ENCODE results near the gene ZCCHC7.
"Not testable (repeated sequence)": the region's sequence is repeated elsewhere in the genome, so short reads cannot be mapped to it uniquely, and the experiment has no call there.

The ZCCHC7 gene

DNA sequence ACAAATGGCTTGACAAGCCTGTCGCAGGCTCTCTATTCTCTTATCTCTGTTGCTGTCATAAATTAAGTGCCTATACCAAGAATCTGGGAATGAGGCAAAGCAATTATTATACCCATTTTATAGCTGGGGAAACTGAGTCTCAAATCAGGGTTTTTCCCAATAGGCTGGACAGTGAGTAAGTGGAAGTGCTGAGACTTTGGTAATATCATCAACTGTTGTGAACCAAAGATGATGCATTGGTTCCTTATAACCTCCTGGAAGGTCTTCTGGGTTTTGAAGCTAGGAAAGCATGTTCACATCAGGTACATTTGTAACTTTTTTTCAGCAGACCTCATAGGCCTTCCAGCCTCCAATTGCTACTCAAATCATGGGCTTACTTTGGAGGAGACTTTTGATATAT, 25.6 kb upstream of the ZCCHC7 start:
- H3K27me3 ChIP-seq (ENCODE audit: control insufficient read depth in 5 of 5, insufficient read depth in 4 of 5, low read length in 5 of 5), result peaks cover 0 to 3% (median 0%) of the 10 kb centered on the region in 5 donors
- H3K4me3 ChIP-seq (ENCODE audit: low read depth in 1 of 5, low read length in 5 of 5), result no peak overlapping the region

DNA sequence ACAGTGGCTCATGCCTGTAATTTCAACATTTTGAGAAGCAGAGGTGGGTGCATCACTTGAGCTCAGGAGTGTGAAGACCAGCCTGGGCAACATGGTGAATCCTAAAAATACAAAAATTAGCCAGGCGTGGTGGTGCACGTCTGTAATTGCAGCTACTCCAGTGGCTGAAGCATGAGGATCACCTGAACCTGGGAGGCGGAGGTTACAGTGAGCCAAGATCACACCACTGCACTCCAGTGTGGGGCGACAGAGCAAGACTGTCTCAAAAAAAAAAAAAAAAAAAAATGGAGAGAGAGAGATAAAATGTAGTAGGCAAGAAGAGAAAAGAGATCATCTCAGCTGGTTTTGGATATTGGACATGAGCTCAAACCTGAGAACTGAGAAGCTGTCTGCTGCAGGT, 23.7 kb upstream of the ZCCHC7 start:
- H3K4me1 ChIP-seq (ENCODE audit: control insufficient read depth in 5 of 5, insufficient read depth in 5 of 5, low read length in 5 of 5), result no peaks in the 10 kb centered on the region
- no peaks in the 10 kb centered on the region for H3K36me3 ChIP-seq (ENCODE audit: control insufficient read depth in 5 of 5, insufficient read depth in 5 of 5, low read length in 5 of 5)
- H3K27me3 ChIP-seq (ENCODE audit: control insufficient read depth in 5 of 5, insufficient read depth in 4 of 5, low read length in 5 of 5), result peaks cover 0 to 3% (median 0%) of the 10 kb centered on the region in 5 donors
- H3K9ac ChIP-seq (ENCODE audit: low read length in 5 of 5), result no peak overlapping the region
- no peak overlapping the region for H3K27ac ChIP-seq (ENCODE audit: low read depth, low read length)
- H3K9me3 ChIP-seq (ENCODE audit: control insufficient read depth in 5 of 5, low read length in 5 of 5), result no peaks in the 10 kb centered on the region
- no peak overlapping the region for H3K4me3 ChIP-seq (ENCODE audit: low read depth in 1 of 5, low read length in 5 of 5)

More for the DNA sequence above, 25.6 kb upstream of the ZCCHC7 start:
- Histone ChIP-seq H3K27ac (ENCODE audit: low read depth, low read length) (no peak overlapping the region), H3K36me3 (ENCODE audit: control insufficient read depth in 5 of 5, insufficient read depth in 5 of 5, low read length in 5 of 5) (no peaks in the 10 kb centered on the region), H3K9me3 (ENCODE audit: control insufficient read depth in 5 of 5, low read length in 5 of 5) (no peaks in the 10 kb centered on the region), H3K9ac (ENCODE audit: low read length in 5 of 5) (no peak overlapping the region), H3K4me1 (ENCODE audit: control insufficient read depth in 5 of 5, insufficient read depth in 5 of 5, low read length in 5 of 5) (no peaks in the 10 kb centered on the region)

DNA sequence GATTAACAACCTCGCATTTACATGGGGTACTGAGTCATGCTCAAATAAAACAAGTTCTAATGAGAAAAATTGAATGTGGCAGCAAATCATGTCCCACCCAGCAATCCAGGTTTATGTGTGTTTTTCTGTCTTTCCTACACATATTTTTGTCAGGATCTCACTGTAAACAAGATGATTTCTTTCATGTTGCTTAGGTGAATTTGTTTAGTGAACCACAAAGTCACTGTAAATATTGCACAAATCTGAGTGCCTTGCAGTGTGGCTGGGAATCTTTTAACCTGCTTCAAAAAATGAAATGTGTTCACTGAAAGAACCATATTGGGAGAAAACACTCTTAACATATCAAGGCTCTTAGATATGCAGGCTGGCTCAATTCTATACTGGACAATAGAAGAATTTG, 23.1 kb upstream of the ZCCHC7 start:
- H3K4me3 ChIP-seq (ENCODE audit: low read depth in 1 of 5, low read length in 5 of 5), result no peak overlapping the region
- H3K27ac ChIP-seq (ENCODE audit: low read depth, low read length), result no peak overlapping the region
- peaks cover 0 to 3% (median 0%) of the 10 kb centered on the region in 5 donors for H3K27me3 ChIP-seq (ENCODE audit: control insufficient read depth in 5 of 5, insufficient read depth in 4 of 5, low read length in 5 of 5)
- no peaks in the 10 kb centered on the region for H3K4me1 ChIP-seq (ENCODE audit: control insufficient read depth in 5 of 5, insufficient read depth in 5 of 5, low read length in 5 of 5)
- H3K9ac ChIP-seq (ENCODE audit: low read length in 5 of 5), result no peak overlapping the region
- no peaks in the 10 kb centered on the region for H3K36me3 ChIP-seq (ENCODE audit: control insufficient read depth in 5 of 5, insufficient read depth in 5 of 5, low read length in 5 of 5)
- H3K9me3 ChIP-seq (ENCODE audit: control insufficient read depth in 5 of 5, low read length in 5 of 5), result no peaks in the 10 kb centered on the region

DNA sequence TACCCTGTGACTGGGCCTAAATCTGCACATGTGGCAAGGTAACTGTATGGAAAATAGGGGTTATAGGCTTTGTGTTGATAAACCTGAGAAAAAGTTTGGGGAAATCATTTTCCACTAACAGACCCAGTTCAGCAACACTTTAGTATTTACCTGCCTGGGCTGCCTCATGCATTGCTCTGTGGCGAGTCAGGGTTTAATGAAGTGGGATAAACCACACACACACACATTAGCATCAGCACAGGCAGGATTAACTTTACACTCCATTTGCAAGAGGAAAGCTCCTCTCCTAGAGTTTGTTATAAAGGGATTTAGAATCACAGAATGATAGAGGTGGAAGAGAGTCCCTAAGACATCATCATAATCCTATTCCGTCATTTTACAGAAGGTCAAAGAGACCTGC, 20.0 kb upstream of the ZCCHC7 start:
- H3K4me3 ChIP-seq (ENCODE audit: low read depth in 1 of 5, low read length in 5 of 5), result no peak overlapping the region
- no peaks in the 10 kb centered on the region for H3K9me3 ChIP-seq (ENCODE audit: control insufficient read depth in 5 of 5, low read length in 5 of 5)

DNA sequence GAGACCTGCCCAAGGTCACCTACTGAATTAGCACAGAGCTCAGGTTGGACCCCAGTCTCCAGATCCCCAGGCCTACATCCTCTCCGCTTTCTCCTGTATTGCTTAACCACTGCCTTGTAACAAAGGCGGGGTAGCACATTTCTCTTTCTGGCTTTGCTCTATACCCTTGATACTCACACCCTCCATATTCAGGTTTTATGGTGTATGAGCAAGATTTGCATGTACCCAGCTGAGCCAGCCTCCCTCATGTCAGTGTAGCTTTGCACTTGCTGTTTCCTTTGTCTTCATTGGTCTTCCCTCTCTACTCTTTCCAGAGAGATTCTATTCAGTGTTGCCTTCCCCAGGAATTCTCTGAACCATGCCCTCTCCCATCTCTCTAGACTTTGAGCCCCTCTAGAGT, 19.6 kb upstream of the ZCCHC7 start:
- Histone ChIP-seq H3K9ac (ENCODE audit: low read length in 5 of 5) (no peak overlapping the region), H3K27ac (ENCODE audit: low read depth, low read length) (no peak overlapping the region), H3K27me3 (ENCODE audit: control insufficient read depth in 5 of 5, insufficient read depth in 4 of 5, low read length in 5 of 5) (peaks cover 0 to 7% (median 3%) of the 10 kb centered on the region in 5 donors), H3K9me3 (ENCODE audit: control insufficient read depth in 5 of 5, low read length in 5 of 5) (no peaks in the 10 kb centered on the region), H3K4me1 (ENCODE audit: control insufficient read depth in 5 of 5, insufficient read depth in 5 of 5, low read length in 5 of 5) (no peaks in the 10 kb centered on the region), H3K36me3 (ENCODE audit: control insufficient read depth in 5 of 5, insufficient read depth in 5 of 5, low read length in 5 of 5) (no peaks in the 10 kb centered on the region), H3K4me3 (ENCODE audit: low read depth in 1 of 5, low read length in 5 of 5) (no peak overlapping the region)

More for the DNA sequence above, 20.0 kb upstream of the ZCCHC7 start:
- H3K36me3 ChIP-seq (ENCODE audit: control insufficient read depth in 5 of 5, insufficient read depth in 5 of 5, low read length in 5 of 5), result no peaks in the 10 kb centered on the region
- peaks cover 0 to 7% (median 3%) of the 10 kb centered on the region in 5 donors for H3K27me3 ChIP-seq (ENCODE audit: control insufficient read depth in 5 of 5, insufficient read depth in 4 of 5, low read length in 5 of 5)
- no peaks in the 10 kb centered on the region for H3K4me1 ChIP-seq (ENCODE audit: control insufficient read depth in 5 of 5, insufficient read depth in 5 of 5, low read length in 5 of 5)
- no peak overlapping the region for H3K9ac ChIP-seq (ENCODE audit: low read length in 5 of 5)
- no peak overlapping the region for H3K27ac ChIP-seq (ENCODE audit: low read depth, low read length)

DNA sequence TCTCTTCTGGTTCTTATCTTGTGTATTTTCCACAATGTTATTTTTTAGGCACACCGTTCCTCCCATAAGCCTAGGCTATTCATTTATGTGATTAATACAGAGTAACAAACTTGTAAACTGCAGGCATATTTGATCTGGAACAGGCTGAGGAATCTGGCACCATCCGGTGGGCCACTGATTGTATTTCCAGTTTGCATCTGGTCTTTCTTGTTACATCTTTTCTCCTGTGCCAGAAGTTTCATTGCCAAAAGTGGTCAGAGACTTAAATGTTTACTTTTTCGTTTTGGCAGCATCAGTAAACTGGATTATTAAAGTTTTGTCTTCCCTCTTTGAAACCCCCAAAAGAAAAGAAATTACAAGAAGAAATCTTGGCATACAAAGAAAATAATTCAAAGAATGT, 17.9 kb upstream of the ZCCHC7 start:
- H3K9ac ChIP-seq (ENCODE audit: low read length in 5 of 5), result no peak overlapping the region
- no peaks in the 10 kb centered on the region for H3K4me1 ChIP-seq (ENCODE audit: control insufficient read depth in 5 of 5, insufficient read depth in 5 of 5, low read length in 5 of 5)
- H3K36me3 ChIP-seq (ENCODE audit: control insufficient read depth in 5 of 5, insufficient read depth in 5 of 5, low read length in 5 of 5), result no peaks in the 10 kb centered on the region
- H3K4me3 ChIP-seq (ENCODE audit: low read depth in 1 of 5, low read length in 5 of 5), result no peak overlapping the region
- H3K9me3 ChIP-seq (ENCODE audit: control insufficient read depth in 5 of 5, low read length in 5 of 5), result no peaks in the 10 kb centered on the region
- H3K27ac ChIP-seq (ENCODE audit: low read depth, low read length), result no peak overlapping the region
- H3K27me3 ChIP-seq (ENCODE audit: control insufficient read depth in 5 of 5, insufficient read depth in 4 of 5, low read length in 5 of 5), result peaks cover 0 to 7% (median 3%) of the 10 kb centered on the region in 5 donors

DNA sequence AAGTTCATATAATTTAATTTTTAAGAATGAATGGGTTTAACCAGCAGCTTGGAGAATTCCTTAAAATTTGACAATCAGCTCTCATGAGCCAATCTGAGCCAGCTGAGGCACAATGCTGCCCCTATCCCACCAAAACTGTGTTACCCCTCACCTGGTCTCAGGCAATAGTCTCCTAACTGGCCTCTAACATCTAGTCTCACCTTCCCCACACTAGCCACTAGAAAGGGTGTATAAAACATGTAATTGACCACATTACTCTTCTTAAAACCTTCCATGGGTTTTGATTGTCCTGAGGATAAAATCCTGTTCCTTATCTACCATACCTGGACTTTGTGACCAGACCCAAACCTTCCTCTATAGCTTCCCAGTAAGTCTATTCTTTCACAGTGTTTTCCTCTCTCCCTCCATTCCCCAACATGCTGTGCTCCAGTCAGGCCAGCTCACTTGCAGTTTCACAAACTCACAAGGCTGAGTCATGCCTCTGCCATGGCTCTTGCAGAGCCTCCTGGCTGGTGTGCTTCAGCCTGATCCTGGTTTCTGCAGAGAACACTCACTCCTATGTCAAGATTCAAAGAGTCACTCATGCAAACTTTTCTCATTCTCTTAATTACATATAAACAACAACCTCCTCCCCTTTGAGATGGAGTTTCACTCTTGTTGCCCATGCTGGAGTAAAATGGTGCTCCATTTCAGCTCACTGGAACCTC, 16.0 kb upstream of the ZCCHC7 start:
- no peak overlapping the region for H3K27ac ChIP-seq (ENCODE audit: low read depth, low read length)
- H3K9ac ChIP-seq (ENCODE audit: low read length in 5 of 5), result no peak overlapping the region
- no peaks in the 10 kb centered on the region for H3K36me3 ChIP-seq (ENCODE audit: control insufficient read depth in 5 of 5, insufficient read depth in 5 of 5, low read length in 5 of 5)
- H3K9me3 ChIP-seq (ENCODE audit: control insufficient read depth in 5 of 5, low read length in 5 of 5), result peaks cover 0 to 4% (median 0%) of the 10 kb centered on the region in 5 donors
- peaks cover 0 to 7% (median 0%) of the 10 kb centered on the region in 5 donors for H3K27me3 ChIP-seq (ENCODE audit: control insufficient read depth in 5 of 5, insufficient read depth in 4 of 5, low read length in 5 of 5)
- no peaks in the 10 kb centered on the region for H3K4me1 ChIP-seq (ENCODE audit: control insufficient read depth in 5 of 5, insufficient read depth in 5 of 5, low read length in 5 of 5)
- no peak overlapping the region for H3K4me3 ChIP-seq (ENCODE audit: low read depth in 1 of 5, low read length in 5 of 5)

DNA sequence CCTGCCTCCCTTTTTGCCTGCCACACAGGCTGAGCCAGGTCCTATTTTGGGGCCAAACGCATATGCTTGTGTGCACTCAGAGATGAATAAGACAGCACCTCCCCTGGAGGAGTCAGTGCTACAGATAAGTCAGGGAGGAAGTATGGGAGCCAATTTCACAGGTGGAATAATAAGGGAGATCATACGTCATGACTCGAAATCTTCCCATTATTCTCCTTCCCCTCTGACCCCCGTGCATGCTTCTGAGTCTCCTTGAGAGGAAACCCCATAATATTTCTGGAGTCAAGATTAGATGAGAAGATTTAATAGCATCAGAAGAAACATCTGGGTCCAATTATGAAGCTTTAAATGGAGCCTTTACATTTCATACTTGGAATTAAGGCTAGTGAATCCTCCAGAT, 15.1 kb upstream of the ZCCHC7 start:
- H3K27me3 ChIP-seq (ENCODE audit: control insufficient read depth in 5 of 5, insufficient read depth in 4 of 5, low read length in 5 of 5), result peaks cover 0 to 7% (median 1%) of the 10 kb centered on the region in 5 donors
- H3K9ac ChIP-seq (ENCODE audit: low read length in 5 of 5), result no peak overlapping the region
- H3K9me3 ChIP-seq (ENCODE audit: control insufficient read depth in 5 of 5, low read length in 5 of 5), result peaks cover 0 to 4% (median 0%) of the 10 kb centered on the region in 5 donors
- no peak overlapping the region for H3K27ac ChIP-seq (ENCODE audit: low read depth, low read length)
- no peak overlapping the region for H3K4me3 ChIP-seq (ENCODE audit: low read depth in 1 of 5, low read length in 5 of 5)
- H3K36me3 ChIP-seq (ENCODE audit: control insufficient read depth in 5 of 5, insufficient read depth in 5 of 5, low read length in 5 of 5), result no peaks in the 10 kb centered on the region
- H3K4me1 ChIP-seq (ENCODE audit: control insufficient read depth in 5 of 5, insufficient read depth in 5 of 5, low read length in 5 of 5), result no peaks in the 10 kb centered on the region

DNA sequence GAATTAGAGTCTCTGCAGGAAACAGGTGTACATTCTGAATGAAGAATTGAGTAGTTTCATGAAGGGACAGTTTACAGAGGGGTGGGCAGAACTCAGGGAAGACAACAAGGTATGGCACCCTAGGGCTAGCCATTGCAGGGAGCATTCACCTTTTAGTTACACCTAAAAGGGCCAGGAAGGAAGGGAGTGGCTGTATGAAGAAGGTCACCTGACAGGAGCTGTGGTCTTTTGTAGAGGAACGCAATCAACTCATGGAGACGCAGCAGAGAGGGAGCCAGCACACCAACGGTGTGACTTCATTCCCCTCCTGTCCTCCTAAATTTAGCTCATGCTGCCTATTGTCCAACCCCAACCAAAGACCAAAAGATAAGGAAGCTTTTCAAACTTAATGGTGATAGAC, 12.7 kb upstream of the ZCCHC7 start:
- H3K9ac ChIP-seq (ENCODE audit: low read length in 5 of 5), result no peak overlapping the region
- H3K36me3 ChIP-seq (ENCODE audit: control insufficient read depth in 5 of 5, insufficient read depth in 5 of 5, low read length in 5 of 5), result no peaks in the 10 kb centered on the region
- peaks cover 0 to 4% (median 0%) of the 10 kb centered on the region in 5 donors for H3K9me3 ChIP-seq (ENCODE audit: control insufficient read depth in 5 of 5, low read length in 5 of 5)
- H3K4me3 ChIP-seq (ENCODE audit: low read depth in 1 of 5, low read length in 5 of 5), result no peak overlapping the region
- H3K27me3 ChIP-seq (ENCODE audit: control insufficient read depth in 5 of 5, insufficient read depth in 4 of 5, low read length in 5 of 5), result peaks cover 0 to 5% (median 4%) of the 10 kb centered on the region in 5 donors
- no peak overlapping the region for H3K27ac ChIP-seq (ENCODE audit: low read depth, low read length)
- H3K4me1 ChIP-seq (ENCODE audit: control insufficient read depth in 5 of 5, insufficient read depth in 5 of 5, low read length in 5 of 5), result no peaks in the 10 kb centered on the region

DNA sequence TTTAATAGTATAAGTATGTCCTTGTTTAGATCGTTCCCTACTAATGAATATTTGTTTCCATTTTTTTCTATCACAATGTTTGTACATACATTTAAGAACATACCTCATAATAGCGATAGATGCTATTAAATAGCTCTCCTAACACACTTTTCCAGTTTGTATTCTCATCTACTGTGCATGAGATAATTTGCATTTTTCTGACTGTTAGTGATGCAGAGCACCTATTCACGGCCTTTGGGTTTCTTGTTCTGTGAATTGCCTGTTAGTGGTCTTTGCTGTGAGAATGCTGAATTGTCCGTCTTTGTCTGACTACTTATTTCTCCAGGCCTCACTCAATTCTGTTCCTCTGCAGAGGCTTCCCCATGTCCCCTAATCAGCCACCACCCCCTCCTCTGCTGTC, 5.9 kb upstream of the ZCCHC7 start:
- not testable (repeated sequence) for H3K27ac ChIP-seq (ENCODE audit: low read depth, low read length); H3K9me3 ChIP-seq (ENCODE audit: control insufficient read depth in 5 of 5, low read length in 5 of 5); H3K9ac ChIP-seq (ENCODE audit: low read length in 5 of 5); H3K4me1 ChIP-seq (ENCODE audit: control insufficient read depth in 5 of 5, insufficient read depth in 5 of 5, low read length in 5 of 5); H3K4me3 ChIP-seq (ENCODE audit: low read depth in 1 of 5, low read length in 5 of 5); H3K27me3 ChIP-seq (ENCODE audit: control insufficient read depth in 5 of 5, insufficient read depth in 4 of 5, low read length in 5 of 5); H3K36me3 ChIP-seq (ENCODE audit: control insufficient read depth in 5 of 5, insufficient read depth in 5 of 5, low read length in 5 of 5)
